ENCODE results near the gene CHST11.

DNA sequence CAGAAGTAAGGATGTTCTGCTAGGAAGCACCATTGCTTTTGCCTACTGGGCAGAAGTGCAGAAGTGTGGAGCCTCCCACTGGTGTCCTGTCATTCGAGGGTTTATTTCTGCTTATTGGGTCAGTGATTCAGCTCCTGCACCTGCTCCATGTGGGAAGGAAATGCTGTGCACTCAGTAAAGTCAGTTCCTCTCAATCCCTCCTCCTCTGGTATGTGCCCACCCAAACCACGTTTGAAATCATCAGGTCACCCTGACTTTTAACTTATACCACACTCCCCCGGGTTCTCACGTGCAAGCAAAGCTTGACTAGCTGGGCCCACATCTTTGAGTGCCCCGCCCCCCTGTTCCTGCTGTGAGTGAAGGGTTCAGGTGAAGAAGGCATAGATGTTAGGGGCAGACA is 223.7 kb downstream of the CHST11 start:
- TF ChIP-seq POLR2A (IDR thresholded peaks at IDR 0.05), result no peak
- no peak for TF ChIP-seq CTCF (IDR thresholded peaks at IDR 0.05)
